Keratinocyte (primary cell): ENCODE data around the gene BTBD16. TPM values are rescaled to one million over a fixed set of nuclear protein-coding genes. Genes with fewer than 3 reads are reported as not detected.

Experiments
- DNase-seq: peaks from one replicate; pipeline ENCODE4 v3.0.0-alpha.2; 2011; ENCODE audit warnings: low read depth, missing footprints, low spot score
- FAIRE-seq: peaks from 2 replicates; lab custom pipeline; 2011; peaks lifted over from hg19 to GRCh38; lab: Jason Lieb, UNC
- H2AFZ ChIP-seq: 2 replicates; pipeline ENCODE4 v1.6.0; 2012; ENCODE audit warnings: low read length, control low read depth, inconsistent platforms; ENCODE audit not compliant: control insufficient read depth
- H3K27ac ChIP-seq: 2 replicates; pipeline ENCODE4 v1.5.1; 2011; ENCODE audit warnings: low read length; ENCODE audit not compliant: control insufficient read depth, insufficient read depth
- H3K27me3 ChIP-seq: 3 replicates; pipeline ENCODE4 v1.6.0; 2011; ENCODE audit warnings: low read length; ENCODE audit not compliant: control insufficient read depth, insufficient read depth; ENCODE audit errors: extremely low read depth
- H3K36me3 ChIP-seq, 2 experiments: 2 replicates in 1 of 2; 3 replicates in 1 of 2; pipeline ENCODE4 v1.5.1; 2011; ENCODE audit warnings: low read length in 2 of 2, mild to moderate bottlenecking in 1 of 2; ENCODE audit not compliant: control insufficient read depth in 2 of 2, insufficient read depth in 2 of 2; ENCODE audit errors: extremely low read depth in 1 of 2
- H3K4me1 ChIP-seq: 3 replicates; pipeline ENCODE4 v1.5.1; 2011; ENCODE audit warnings: low read length; ENCODE audit not compliant: control insufficient read depth, insufficient read depth; ENCODE audit errors: extremely low read depth
- H3K4me2 ChIP-seq: 3 replicates; pipeline ENCODE4 v1.6.0; 2011; ENCODE audit warnings: low read depth, low read length; ENCODE audit not compliant: control insufficient read depth, insufficient read depth; ENCODE audit errors: extremely low read depth
- H3K4me3 ChIP-seq, 3 experiments: fragments of 200-600 bp in 1 of 3; sonication (generic) in 1 of 3; 2 replicates in 2 of 3; 3 replicates in 1 of 3; pipeline ENCODE4 v1.5.1; 2011 to 2016; ENCODE audit warnings: low read length in 3 of 3, mild to moderate bottlenecking in 3 of 3, control low read depth in 2 of 3, inconsistent platforms in 1 of 3, low read depth in 1 of 3, mixed read lengths in 1 of 3, mixed run types in 1 of 3, moderate library complexity in 1 of 3; ENCODE audit not compliant: control insufficient read depth in 2 of 3, insufficient read depth in 2 of 3; ENCODE audit errors: extremely low read depth in 1 of 3
- H3K79me2 ChIP-seq: 2 replicates; pipeline ENCODE4 v1.6.0; 2012; ENCODE audit warnings: low read length; ENCODE audit not compliant: control insufficient read depth, insufficient read depth
- H3K9ac ChIP-seq: 3 replicates; pipeline ENCODE4 v1.6.0; 2011; ENCODE audit warnings: low read length; ENCODE audit not compliant: control insufficient read depth, insufficient read depth; ENCODE audit errors: extremely low read depth
- H3K9me1 ChIP-seq: 3 replicates; pipeline ENCODE4 v1.6.0; 2011; ENCODE audit warnings: low read length; ENCODE audit not compliant: control insufficient read depth, insufficient read depth; ENCODE audit errors: extremely low read depth
- H3K9me3 ChIP-seq: 2 replicates; pipeline ENCODE4 v1.5.1; 2012; ENCODE audit warnings: low read depth, low read length; ENCODE audit not compliant: control insufficient read depth
- H4K20me1 ChIP-seq: 3 replicates; pipeline ENCODE4 v1.6.0; 2011; ENCODE audit warnings: low read length; ENCODE audit not compliant: control insufficient read depth, insufficient read depth; ENCODE audit errors: extremely low read depth
- EZH2 ChIP-seq: IDR thresholded peaks from one replicate; pipeline ENCODE4 v1.6.1; 2012; ENCODE audit warnings: inconsistent platforms, mild to moderate bottlenecking, low read length, moderate library complexity
- dilution Hi-C: fragments of 300-500 bp; cut with MboI; formaldehyde crosslinking; loops from one replicate; pipeline ENCODE4 v1.7.0; 2020; ENCODE audit warnings: low sequenced_read_pairs; ENCODE audit not compliant: extremely low pct_ligation_motif_present
- polyA plus RNA-seq, 5 experiments: library from polyadenylated mRNA; depleted of rRNA in 3 of 5; stranded (reverse) in 3 of 5; stranded (forward) in 1 of 5; unstranded in 1 of 5; fragments of >200 nt; gene quantifications; 1 replicate in 1 of 5; 2 replicates in 3 of 5; 3 replicates in 1 of 5; pipeline versions ENCODE4 v1.2.1 to v1.2.3, GENCODE V29; 2011 to 2012; ENCODE audit warnings: missing spikeins in 2 of 5, low read depth in 1 of 5, low replicate concordance in 1 of 5
- TF ChIP-seq, protein P1 (sequence below), 3 experiments: IDR thresholded peaks in 1 of 3; conservative IDR thresholded peaks in 1 of 3; optimal IDR thresholded peaks in 1 of 3; 2 replicates in 2 of 3; 3 replicates in 1 of 3; pipeline versions ENCODE3 to v1.5.1; 2011; ENCODE audit warnings: low read length in 3 of 3, mild to moderate bottlenecking in 3 of 3, moderate library complexity in 2 of 3, control low read depth in 1 of 3, inconsistent platforms in 1 of 3; ENCODE audit not compliant: insufficient read depth in 2 of 3; ENCODE audit errors: extremely low read depth in 1 of 3

The BTBD16 gene
- polyA plus RNA-seq, 1 donor (not counting 4 experiments of a cell fraction or from before 2014, with no cell fraction given), result 4.9 TPM

DNA sequence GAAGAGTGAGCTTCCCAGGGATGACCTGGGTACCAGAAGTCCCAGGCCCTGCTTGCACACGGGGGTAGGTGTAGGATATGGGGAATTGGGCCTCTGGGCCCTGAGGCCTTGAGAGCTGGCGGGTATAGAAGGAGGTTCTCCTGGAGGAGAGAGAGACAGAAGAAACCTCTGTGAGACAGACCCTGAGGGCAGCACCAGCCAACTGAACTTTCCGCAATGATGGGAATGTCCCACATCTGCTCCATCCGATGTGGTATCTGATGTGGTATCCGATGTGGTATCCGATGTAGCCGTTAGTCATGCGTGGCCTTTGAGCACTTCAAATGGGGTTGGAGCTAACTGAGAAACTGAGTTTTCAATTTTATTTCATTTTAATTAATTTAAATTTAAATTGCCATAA lies 72.8 kb downstream of the BTBD16 start:
- H4K20me1 ChIP-seq, result no peaks in the 10 kb centered on the region
- H3K27me3 ChIP-seq, result no peaks in the 10 kb centered on the region
- H2AFZ ChIP-seq, result no peak overlapping the region
- FAIRE-seq, result no peak
- dilution Hi-C loops, result no loop called here
- H3K4me2 ChIP-seq, result no peak overlapping the region
- no peak for DNase-seq
- H3K4me3 ChIP-seq, result no peak overlapping the region
- H3K36me3 ChIP-seq, result no peaks in the 10 kb centered on the region
- no peak overlapping the region for H3K9ac ChIP-seq
- no peak for TF ChIP-seq EZH2
- TF ChIP-seq, protein P1, sequence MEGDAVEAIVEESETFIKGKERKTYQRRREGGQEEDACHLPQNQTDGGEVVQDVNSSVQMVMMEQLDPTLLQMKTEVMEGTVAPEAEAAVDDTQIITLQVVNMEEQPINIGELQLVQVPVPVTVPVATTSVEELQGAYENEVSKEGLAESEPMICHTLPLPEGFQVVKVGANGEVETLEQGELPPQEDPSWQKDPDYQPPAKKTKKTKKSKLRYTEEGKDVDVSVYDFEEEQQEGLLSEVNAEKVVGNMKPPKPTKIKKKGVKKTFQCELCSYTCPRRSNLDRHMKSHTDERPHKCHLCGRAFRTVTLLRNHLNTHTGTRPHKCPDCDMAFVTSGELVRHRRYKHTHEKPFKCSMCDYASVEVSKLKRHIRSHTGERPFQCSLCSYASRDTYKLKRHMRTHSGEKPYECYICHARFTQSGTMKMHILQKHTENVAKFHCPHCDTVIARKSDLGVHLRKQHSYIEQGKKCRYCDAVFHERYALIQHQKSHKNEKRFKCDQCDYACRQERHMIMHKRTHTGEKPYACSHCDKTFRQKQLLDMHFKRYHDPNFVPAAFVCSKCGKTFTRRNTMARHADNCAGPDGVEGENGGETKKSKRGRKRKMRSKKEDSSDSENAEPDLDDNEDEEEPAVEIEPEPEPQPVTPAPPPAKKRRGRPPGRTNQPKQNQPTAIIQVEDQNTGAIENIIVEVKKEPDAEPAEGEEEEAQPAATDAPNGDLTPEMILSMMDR (optimal IDR thresholded peaks at IDR 0.05 in 1 of 3, IDR thresholded peaks at IDR 0.05 in 1 of 3, conservative IDR thresholded peaks at IDR 0.05 in 1 of 3; ENCODE audit: extremely low read depth in 1 of 3, insufficient read depth in 2 of 3, low read length in 3 of 3), result no peak
- no peak overlapping the region for H3K27ac ChIP-seq
- H3K79me2 ChIP-seq, result no peaks in the 10 kb centered on the region
- peaks cover 15% of the 10 kb centered on the region for H3K4me1 ChIP-seq
- no peaks in the 10 kb centered on the region for H3K9me1 ChIP-seq
- no peaks in the 10 kb centered on the region for H3K9me3 ChIP-seq

DNA sequence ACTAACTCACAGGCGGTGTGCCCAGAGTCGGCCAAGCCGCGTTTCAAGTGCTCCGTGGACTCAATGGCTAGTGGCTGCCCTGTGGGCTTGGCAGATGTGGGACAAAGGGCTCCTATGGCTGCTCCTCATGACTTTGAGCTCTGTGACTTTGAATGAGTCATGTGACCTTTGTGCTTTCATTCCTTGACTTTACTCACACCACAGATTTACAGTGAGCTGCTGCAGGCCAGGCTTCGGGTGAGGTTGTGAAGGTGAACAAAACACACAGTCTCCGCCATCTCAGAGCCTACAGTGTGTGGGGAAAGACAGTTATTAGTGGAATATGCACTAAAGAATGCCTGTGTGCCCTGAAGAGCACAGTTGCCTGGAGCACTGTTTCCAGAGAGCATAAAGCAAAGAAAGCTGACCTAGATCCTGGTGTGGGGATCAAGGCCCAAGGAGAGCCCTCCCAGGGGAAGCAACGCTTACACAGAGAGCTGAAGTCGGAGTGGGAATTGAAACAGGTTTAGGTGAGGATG lies 73.7 kb downstream of the BTBD16 start:
- no peaks in the 10 kb centered on the region for H4K20me1 ChIP-seq
- no peak overlapping the region for H3K9ac ChIP-seq
- H2AFZ ChIP-seq, result no peak overlapping the region
- no peaks in the 10 kb centered on the region for H3K27me3 ChIP-seq
- no peak overlapping the region for H3K4me3 ChIP-seq
- no peak overlapping the region for H3K4me2 ChIP-seq
- H3K9me3 ChIP-seq, result no peaks in the 10 kb centered on the region
- dilution Hi-C loops, result no loop called here
- no peaks in the 10 kb centered on the region for H3K9me1 ChIP-seq
- FAIRE-seq, result no peak
- no peaks in the 10 kb centered on the region for H3K36me3 ChIP-seq
- no peaks in the 10 kb centered on the region for H3K79me2 ChIP-seq
- TF ChIP-seq, protein P1 (optimal IDR thresholded peaks at IDR 0.05 in 1 of 3, IDR thresholded peaks at IDR 0.05 in 1 of 3, conservative IDR thresholded peaks at IDR 0.05 in 1 of 3; ENCODE audit: extremely low read depth in 1 of 3, insufficient read depth in 2 of 3, low read length in 3 of 3), result no peak
- DNase-seq, result no peak
- H3K27ac ChIP-seq, result no peak overlapping the region
- H3K4me1 ChIP-seq, result peaks cover 7% of the 10 kb centered on the region
